Astrocyte (in vitro differentiated cells and primary cell): ENCODE measurements around the gene HPSE. TPM values are rescaled to one million over a fixed set of nuclear protein-coding genes. Genes with fewer than 3 reads are reported as not detected.

Experiments used
- DNase-seq: peaks from one replicate; pipeline ENCODE4 v3.0.0-alpha.2; 2010; ENCODE audit warnings: low read depth
- FAIRE-seq: peaks from 2 replicates; lab custom pipeline; 2011; peaks lifted over from hg19 to GRCh38; lab: Jason Lieb, UNC
- H2AFZ ChIP-seq: 2 replicates; pipeline ENCODE4 v1.6.0; 2012; ENCODE audit warnings: low read depth, low read length, inconsistent platforms
- H3K27ac ChIP-seq: 2 replicates; pipeline ENCODE4 v1.5.1; 2011; ENCODE audit warnings: low read depth, low read length, inconsistent platforms
- H3K27me3 ChIP-seq: 2 replicates; pipeline ENCODE4 v1.6.0; 2011; ENCODE audit warnings: low read length, inconsistent platforms; ENCODE audit not compliant: insufficient read depth
- H3K36me3 ChIP-seq: 2 replicates; pipeline ENCODE4 v1.5.1; 2011; ENCODE audit warnings: low read length, inconsistent platforms; ENCODE audit not compliant: insufficient read depth
- H3K4me1 ChIP-seq: 2 replicates; pipeline ENCODE4 v1.5.1; 2011; ENCODE audit warnings: low read length, inconsistent platforms; ENCODE audit not compliant: insufficient read depth
- H3K4me2 ChIP-seq: 2 replicates; pipeline ENCODE4 v1.6.0; 2012; ENCODE audit warnings: low read length, inconsistent platforms
- H3K4me3 ChIP-seq: 2 replicates; pipeline ENCODE4 v1.5.1; 2011; ENCODE audit warnings: low read depth, mild to moderate bottlenecking, low read length, inconsistent platforms; ENCODE audit not compliant: insufficient read depth
- H3K79me2 ChIP-seq: 2 replicates; pipeline ENCODE4 v1.6.0; 2012; ENCODE audit warnings: mild to moderate bottlenecking, low read length, inconsistent platforms; ENCODE audit not compliant: insufficient read depth
- H3K9ac ChIP-seq: 2 replicates; pipeline ENCODE4 v1.6.0; 2012; ENCODE audit warnings: mild to moderate bottlenecking, low read length, inconsistent platforms
- H3K9me3 ChIP-seq: 2 replicates; pipeline ENCODE4 v1.5.1; 2012; ENCODE audit warnings: low read depth, mild to moderate bottlenecking, low read length, inconsistent platforms; ENCODE audit not compliant: insufficient read depth
- H4K20me1 ChIP-seq: 2 replicates; pipeline ENCODE4 v1.6.0; 2012; ENCODE audit warnings: low read length, inconsistent platforms; ENCODE audit not compliant: insufficient read depth
- H3K27ac Mint-ChIP-seq: one replicate; pipeline ENCODE4 v1.8.0; 2021; ENCODE audit warnings: mild to moderate bottlenecking, mixed read lengths; ENCODE audit not compliant: unreplicated experiment
- H3K27me3 Mint-ChIP-seq: one replicate; pipeline ENCODE4 v1.8.0; 2021; ENCODE audit warnings: low read depth, mixed read lengths; ENCODE audit not compliant: unreplicated experiment
- H3K36me3 Mint-ChIP-seq: one replicate; pipeline ENCODE4 v1.8.0; 2021; ENCODE audit warnings: low read depth, mixed read lengths; ENCODE audit not compliant: unreplicated experiment
- H3K4me1 Mint-ChIP-seq: one replicate; pipeline ENCODE4 v1.8.0; 2021; ENCODE audit warnings: low read depth, mixed read lengths; ENCODE audit not compliant: unreplicated experiment
- H3K4me3 Mint-ChIP-seq: one replicate; pipeline ENCODE4 v1.8.0; 2021; ENCODE audit warnings: mild to moderate bottlenecking, moderate library complexity, mixed read lengths; ENCODE audit not compliant: unreplicated experiment
- H3K9me3 Mint-ChIP-seq: one replicate; pipeline ENCODE4 v1.8.0; 2021; ENCODE audit warnings: mild to moderate bottlenecking, mixed read lengths; ENCODE audit not compliant: unreplicated experiment
- EZH2 ChIP-seq: IDR thresholded peaks from 2 replicates; pipeline ENCODE4 v1.6.1; 2012; ENCODE audit warnings: mild to moderate bottlenecking, low read length, inconsistent platforms; ENCODE audit not compliant: insufficient read depth
- total RNA-seq: library from RNA; stranded (reverse); gene quantifications from 2 replicates; pipeline ENCODE4 v1.2.1, GENCODE V29; 2021
- TF ChIP-seq, protein P1 (sequence below): IDR thresholded peaks from 2 replicates; pipeline ENCODE4 v1.5.1; 2011; ENCODE audit warnings: low read depth, mild to moderate bottlenecking, inconsistent platforms, low read length, moderate library complexity; ENCODE audit not compliant: insufficient read depth

HPSE gene
- total RNA-seq, 1 donor from 2014 or later, result 0.75 TPM

- Histone ChIP-seq H4K20me1 (no peaks in the 10 kb centered on the region), H3K36me3 (no peaks in the 10 kb centered on the region), H3K4me3 (no peak overlapping the region), H3K4me2 (no peak overlapping the region), H3K9ac (no peak overlapping the region), H3K27ac (no peak overlapping the region), H3K9me3 (no peaks in the 10 kb centered on the region), H3K4me1 (no peaks in the 10 kb centered on the region), H3K27me3 (no peaks in the 10 kb centered on the region), H3K79me2 (no peaks in the 10 kb centered on the region), H2AFZ (no peak overlapping the region)
- TF ChIP-seq, protein P1, sequence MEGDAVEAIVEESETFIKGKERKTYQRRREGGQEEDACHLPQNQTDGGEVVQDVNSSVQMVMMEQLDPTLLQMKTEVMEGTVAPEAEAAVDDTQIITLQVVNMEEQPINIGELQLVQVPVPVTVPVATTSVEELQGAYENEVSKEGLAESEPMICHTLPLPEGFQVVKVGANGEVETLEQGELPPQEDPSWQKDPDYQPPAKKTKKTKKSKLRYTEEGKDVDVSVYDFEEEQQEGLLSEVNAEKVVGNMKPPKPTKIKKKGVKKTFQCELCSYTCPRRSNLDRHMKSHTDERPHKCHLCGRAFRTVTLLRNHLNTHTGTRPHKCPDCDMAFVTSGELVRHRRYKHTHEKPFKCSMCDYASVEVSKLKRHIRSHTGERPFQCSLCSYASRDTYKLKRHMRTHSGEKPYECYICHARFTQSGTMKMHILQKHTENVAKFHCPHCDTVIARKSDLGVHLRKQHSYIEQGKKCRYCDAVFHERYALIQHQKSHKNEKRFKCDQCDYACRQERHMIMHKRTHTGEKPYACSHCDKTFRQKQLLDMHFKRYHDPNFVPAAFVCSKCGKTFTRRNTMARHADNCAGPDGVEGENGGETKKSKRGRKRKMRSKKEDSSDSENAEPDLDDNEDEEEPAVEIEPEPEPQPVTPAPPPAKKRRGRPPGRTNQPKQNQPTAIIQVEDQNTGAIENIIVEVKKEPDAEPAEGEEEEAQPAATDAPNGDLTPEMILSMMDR, result no peak
- TF ChIP-seq EZH2, result no peak
- peaks cover 3% of the 10 kb centered on the region for H3K4me1 Mint-ChIP-seq
- peaks cover 3% of the 10 kb centered on the region for H3K27me3 Mint-ChIP-seq
- DNase-seq (no peak), FAIRE-seq (no peak)
- no peak overlapping the region for H3K27ac Mint-ChIP-seq
- H3K9me3 Mint-ChIP-seq, result no peaks in the 10 kb centered on the region
- H3K36me3 Mint-ChIP-seq, result no peaks in the 10 kb centered on the region
- no peak overlapping the region for H3K4me3 Mint-ChIP-seq
Measured at GRCh38 chr4:83317671-83318070, 17.0 kb downstream of the HPSE start.

- Mint-ChIP-seq H3K36me3 (no peaks in the 10 kb centered on the region), H3K4me1 (peaks cover 3% of the 10 kb centered on the region), H3K27me3 (no peaks in the 10 kb centered on the region), H3K27ac (no peak overlapping the region), H3K9me3 (no peaks in the 10 kb centered on the region), H3K4me3 (no peak overlapping the region)
- Histone ChIP-seq H3K9me3 (no peaks in the 10 kb centered on the region), H2AFZ (no peak overlapping the region), H3K27me3 (no peaks in the 10 kb centered on the region), H3K79me2 (no peaks in the 10 kb centered on the region), H3K4me2 (no peak overlapping the region), H3K27ac (no peak overlapping the region), H4K20me1 (no peaks in the 10 kb centered on the region), H3K4me1 (no peaks in the 10 kb centered on the region), H3K36me3 (no peaks in the 10 kb centered on the region), H3K9ac (no peak overlapping the region), H3K4me3 (no peak overlapping the region)
- no peak for DNase-seq
- no peak for FAIRE-seq
- TF ChIP-seq EZH2, result no peak
- TF ChIP-seq, protein P1, result no peak
Measured at GRCh38 chr4:83316459-83317165, 18.0 kb downstream of the HPSE start.

DNA sequence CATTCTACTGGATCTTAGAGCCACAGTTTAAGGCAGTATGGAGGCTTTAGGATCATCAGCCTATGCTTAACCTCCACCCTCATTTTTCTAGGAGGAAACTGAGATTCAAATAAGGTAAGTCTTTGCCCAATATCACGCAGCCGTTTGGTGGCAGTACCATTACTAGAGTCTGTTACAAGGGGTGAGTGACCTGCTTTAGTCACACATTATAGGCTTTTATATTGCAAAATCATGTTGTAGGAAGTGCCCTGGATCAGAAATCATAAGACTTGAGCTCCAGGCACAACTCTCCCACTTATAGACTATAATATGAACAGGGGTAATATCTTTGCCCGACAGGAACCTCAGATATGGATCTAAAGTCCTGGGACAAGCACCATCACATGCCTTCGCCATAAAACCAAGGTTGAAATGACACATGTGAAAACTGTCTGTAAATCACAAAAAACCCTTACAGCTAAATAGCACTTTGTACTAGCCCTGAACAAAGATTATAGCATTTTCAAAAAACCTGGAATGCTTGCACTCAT, 19.2 kb downstream of the HPSE start:
- H3K4me1 Mint-ChIP-seq, result no peaks in the 10 kb centered on the region
- TF ChIP-seq EZH2, result no peak
- TF ChIP-seq, protein P1, result no peak
- no peaks in the 10 kb centered on the region for H4K20me1 ChIP-seq
- no peaks in the 10 kb centered on the region for H3K9me3 ChIP-seq
- no peak for FAIRE-seq
- H3K9ac ChIP-seq, result no peak overlapping the region
- H3K79me2 ChIP-seq, result no peaks in the 10 kb centered on the region
- no peaks in the 10 kb centered on the region for H3K27me3 Mint-ChIP-seq
- DNase-seq, result no peak
- no peak overlapping the region for H3K4me3 ChIP-seq
- H3K36me3 Mint-ChIP-seq, result no peaks in the 10 kb centered on the region
- no peak overlapping the region for H3K27ac ChIP-seq
- no peak overlapping the region for H2AFZ ChIP-seq
- no peak overlapping the region for H3K27ac Mint-ChIP-seq
- no peaks in the 10 kb centered on the region for H3K27me3 ChIP-seq
- H3K4me3 Mint-ChIP-seq, result no peak overlapping the region
- no peaks in the 10 kb centered on the region for H3K36me3 ChIP-seq
- no peak overlapping the region for H3K4me2 ChIP-seq
- no peaks in the 10 kb centered on the region for H3K4me1 ChIP-seq
- no peaks in the 10 kb centered on the region for H3K9me3 Mint-ChIP-seq
